H1 (cell line): ENCODE results near the gene TMEM63A. TPM values are rescaled to one million over a fixed set of nuclear protein-coding genes. Genes with fewer than 3 reads are reported as not detected.

Source experiments
- CTCF ChIA-PET: fragments of 300-600 bp; sonication (Branson Sonifier 250); formaldehyde crosslinking; loops from one replicate; lab custom pipeline; 2021; ENCODE audit not compliant: partially characterized antibody; lab: Charles Lee
- POLR2A ChIA-PET: fragments of 300-600 bp; sonication (Branson Sonifier 250); formaldehyde crosslinking; loops from one replicate; lab custom pipeline; 2021; ENCODE audit warnings: inconsistent platforms; ENCODE audit not compliant: partially characterized antibody; lab: Charles Lee
- DNase-seq, 2 experiments: peaks; one replicate each; pipeline versions ENCODE4 v3.0.0 to v3.0.0-alpha.2; 2010 to 2022; ENCODE audit warnings: low spot score in 2 of 2, low read depth in 1 of 2, mixed read lengths in 1 of 2
- FAIRE-seq: peaks from 2 replicates; lab custom pipeline; 2011; peaks lifted over from hg19 to GRCh38; lab: Jason Lieb, UNC
- H2AFZ ChIP-seq: 2 replicates; pipeline ENCODE4 v1.8.1; 2012; ENCODE audit warnings: low read length, inconsistent platforms
- H2AK5ac ChIP-seq: 2 replicates; pipeline ENCODE4 v1.6.1; 2013; ENCODE audit warnings: low read depth, low read length
- H2BK120ac ChIP-seq: replicated peaks from 2 replicates; pipeline ENCODE3; 2013; ENCODE audit warnings: low read depth, low read length, inconsistent platforms
- H2BK12ac ChIP-seq: 2 replicates; pipeline ENCODE4 v1.6.1; 2013; ENCODE audit warnings: low read depth, low read length
- H2BK15ac ChIP-seq: 2 replicates; pipeline ENCODE4 v1.6.1; 2013; ENCODE audit warnings: low read length
- H2BK20ac ChIP-seq: 2 replicates; pipeline ENCODE4 v1.6.1; 2013; ENCODE audit warnings: low read length
- H2BK5ac ChIP-seq: 2 replicates; pipeline ENCODE4 v1.6.1; 2013; ENCODE audit warnings: low read depth, low read length
- H3K14ac ChIP-seq: 2 replicates; pipeline ENCODE4 v1.6.1; 2013; ENCODE audit warnings: inconsistent platforms; ENCODE audit not compliant: insufficient read length
- H3K18ac ChIP-seq: 2 replicates; pipeline ENCODE4 v1.6.1; 2013; ENCODE audit warnings: low read length; ENCODE audit errors: extremely low read depth
- H3K23ac ChIP-seq: 2 replicates; pipeline ENCODE4 v1.6.1; 2013; ENCODE audit warnings: inconsistent platforms; ENCODE audit not compliant: insufficient read length
- H3K23me2 ChIP-seq: 2 replicates; pipeline ENCODE4 v1.6.1; 2013; ENCODE audit warnings: low read depth, low read length
- H3K27ac ChIP-seq: 2 replicates; pipeline ENCODE4 v1.6.1; 2011; ENCODE audit warnings: low read depth, low read length, inconsistent platforms
- H3K27me3 ChIP-seq, 4 experiments: replicated peaks in 1 of 4; 1 replicate in 1 of 4; 2 replicates in 3 of 4; pipeline versions ENCODE4 v1.6.1 to v1.8.1; 2011 to 2013; ENCODE audit warnings: low read length in 3 of 4, mild to moderate bottlenecking in 3 of 4, inconsistent platforms in 2 of 4, mixed read lengths in 2 of 4, moderate library complexity in 1 of 4; ENCODE audit not compliant: control insufficient read depth in 3 of 4, insufficient read depth in 3 of 4; ENCODE audit errors: extremely low read depth in 1 of 4
- H3K36me3 ChIP-seq, 4 experiments: 2 replicates each; pipeline versions ENCODE4 v1.6.1 to v1.8.1; 2011 to 2013; ENCODE audit warnings: mild to moderate bottlenecking in 4 of 4, low read length in 3 of 4, moderate library complexity in 2 of 4, control low read depth in 1 of 4, inconsistent platforms in 1 of 4; ENCODE audit not compliant: insufficient read depth in 4 of 4, control insufficient read depth in 2 of 4
- H3K4ac ChIP-seq: replicated peaks from 2 replicates; pipeline ENCODE3; 2013; ENCODE audit warnings: low read length, low read depth, mixed read lengths, inconsistent platforms; ENCODE audit not compliant: insufficient read length
- H3K4me1 ChIP-seq, 4 experiments: replicated peaks in 1 of 4; 1 replicate in 1 of 4; 2 replicates in 3 of 4; pipeline versions ENCODE4 v1.6.1 to v1.8.1; 2011 to 2013; ENCODE audit warnings: low read length in 3 of 4, inconsistent platforms in 2 of 4, mixed read lengths in 1 of 4; ENCODE audit not compliant: insufficient read depth in 4 of 4, control insufficient read depth in 3 of 4
- H3K4me2 ChIP-seq, 2 experiments: 2 replicates each; pipeline versions ENCODE4 v1.6.1 to v1.8.1; 2011 to 2013; ENCODE audit warnings: low read depth in 2 of 2, low read length in 2 of 2, control low read depth in 1 of 2, inconsistent platforms in 1 of 2, mild to moderate bottlenecking in 1 of 2; ENCODE audit not compliant: insufficient read depth in 1 of 2
- H3K4me3 ChIP-seq, 4 experiments: fragments of 200-600, 300-600 bp in 1 of 4; sonication (generic), shearing (Covaris generic), sonication (Bioruptor Twin) in 1 of 4; 2 replicates each; pipeline versions ENCODE4 v1.5.1 to v1.8.1; 2011 to 2016; ENCODE audit warnings: low read length in 4 of 4, low read depth in 3 of 4, control low read depth in 2 of 4, inconsistent platforms in 2 of 4, mild to moderate bottlenecking in 2 of 4, mixed read lengths in 1 of 4, moderate library complexity in 1 of 4; ENCODE audit not compliant: insufficient read depth in 2 of 4; ENCODE audit errors: extremely low read depth in 1 of 4
- H3K56ac ChIP-seq: replicated peaks from 2 replicates; pipeline ENCODE3; 2013; ENCODE audit warnings: low read depth, mild to moderate bottlenecking, mixed read lengths, low read length, inconsistent platforms; ENCODE audit not compliant: insufficient read length
- H3K79me1 ChIP-seq: 2 replicates; pipeline ENCODE4 v1.6.1; 2013; ENCODE audit warnings: low read depth, low read length, control low read depth
- H3K79me2 ChIP-seq, 2 experiments: 2 replicates each; pipeline versions ENCODE4 v1.6.1 to v1.8.1; 2012 to 2013; ENCODE audit warnings: low read length in 2 of 2, mild to moderate bottlenecking in 2 of 2, inconsistent platforms in 1 of 2; ENCODE audit not compliant: insufficient read depth in 2 of 2, control insufficient read depth in 1 of 2
- H3K9ac ChIP-seq, 4 experiments: replicated peaks in 1 of 4; 1 replicate in 1 of 4; 2 replicates in 3 of 4; pipeline versions ENCODE4 v1.6.1 to v1.8.1; 2011 to 2013; ENCODE audit warnings: low read depth in 3 of 4, low read length in 3 of 4, control low read depth in 2 of 4, mild to moderate bottlenecking in 2 of 4, moderate library complexity in 2 of 4, inconsistent platforms in 1 of 4; ENCODE audit errors: extremely low read depth in 1 of 4
- H3K9me3 ChIP-seq, 2 experiments: 2 replicates each; pipeline versions ENCODE4 v1.6.1 to v1.8.1; 2012 to 2013; ENCODE audit warnings: mild to moderate bottlenecking in 2 of 2, moderate library complexity in 2 of 2, control low read depth in 1 of 2, inconsistent platforms in 1 of 2, low read depth in 1 of 2, low read length in 1 of 2, mixed read lengths in 1 of 2; ENCODE audit not compliant: insufficient read depth in 2 of 2
- H4K20me1 ChIP-seq, 2 experiments: replicated peaks in 1 of 2; 2 replicates each; pipeline versions ENCODE3 to v1.8.1; 2011 to 2013; ENCODE audit warnings: inconsistent platforms in 2 of 2, low read length in 2 of 2, mild to moderate bottlenecking in 1 of 2; ENCODE audit not compliant: insufficient read depth in 2 of 2, control insufficient read depth in 1 of 2
- H4K5ac ChIP-seq: 2 replicates; pipeline ENCODE4 v1.6.1; 2013; ENCODE audit warnings: low read length, low read depth, mixed read lengths, inconsistent platforms; ENCODE audit not compliant: insufficient read length
- H4K8ac ChIP-seq: 2 replicates; pipeline ENCODE4 v1.8.0; 2013; ENCODE audit warnings: mild to moderate bottlenecking, moderate library complexity, low read length, inconsistent platforms; ENCODE audit not compliant: insufficient read depth; ENCODE audit errors: extremely low read depth
- H4K91ac ChIP-seq: replicated peaks from 2 replicates; pipeline ENCODE3; 2013; ENCODE audit warnings: low read length, mixed read lengths, inconsistent platforms; ENCODE audit not compliant: insufficient read length
- BRCA1 ChIP-seq: IDR thresholded peaks from 2 replicates; pipeline ENCODE4 v1.6.1; 2012; ENCODE audit warnings: low read depth, low read length, improper control_type of control experiment
- CBX5 ChIP-seq: fragments of 300-800, 300-1000 bp; sonication (generic); IDR thresholded peaks from 2 replicates; pipeline ENCODE4 v1.7.1; 2016; ENCODE audit warnings: antibody characterized with exemption, low read length, low read depth
- CEBPB ChIP-seq: IDR thresholded peaks from 2 replicates; pipeline ENCODE4 v1.6.1; 2012; ENCODE audit warnings: low read depth, low read length
- CHD2 ChIP-seq: IDR thresholded peaks from 2 replicates; pipeline ENCODE4 v1.6.1; 2012; ENCODE audit warnings: low read length, improper control_type of control experiment
- CREB1 ChIP-seq: IDR thresholded peaks from 2 replicates; pipeline ENCODE4 v1.6.1; 2012; ENCODE audit warnings: inconsistent platforms
- CTBP2 ChIP-seq: IDR thresholded peaks from 2 replicates; pipeline ENCODE4 v1.7.0; 2011; ENCODE audit warnings: borderline replicate concordance, mild to moderate bottlenecking, moderate library complexity, mixed read lengths, low read length; ENCODE audit not compliant: insufficient read depth, insufficient read length
- GTF2F1 ChIP-seq: IDR thresholded peaks from 2 replicates; pipeline ENCODE4 v1.6.1; 2012; ENCODE audit warnings: low read depth, low read length, improper control_type of control experiment, borderline replicate concordance
- KDM5A ChIP-seq: fragments of 200-600 bp; IDR thresholded peaks from 2 replicates; pipeline ENCODE4 v1.7.1; 2012; ENCODE audit warnings: mild to moderate bottlenecking, low read length, inconsistent platforms, mixed read lengths
- POLR2A ChIP-seq, 2 experiments: IDR thresholded peaks; 1 replicate in 1 of 2; 2 replicates in 1 of 2; pipeline ENCODE4 v1.6.1; 2011; ENCODE audit warnings: low read depth in 2 of 2, low read length in 2 of 2, mild to moderate bottlenecking in 2 of 2; ENCODE audit errors: control extremely low read depth in 1 of 2
- SIRT6 ChIP-seq: IDR thresholded peaks from one replicate; pipeline ENCODE4 v1.7.1; 2012; ENCODE audit warnings: low read length, inconsistent platforms
- SUZ12 ChIP-seq: fragments of 200-600 bp; sonication (generic); IDR thresholded peaks from 2 replicates; pipeline ENCODE4 v1.6.1; 2012; ENCODE audit warnings: mild to moderate bottlenecking, inconsistent platforms, low read length, moderate library complexity, mixed read lengths
- TAF1 ChIP-seq: IDR thresholded peaks from 2 replicates; pipeline ENCODE4 v1.6.1; 2011; ENCODE audit warnings: mild to moderate bottlenecking, low read depth, low read length
- WGBS, 2 experiments: shearing (Covaris generic) in 1 of 2; methylation state at CpG; one replicate each; pipeline versions ENCODE4 v1.1.6 to v1.1.7; 2013 to 2015; ENCODE audit warnings: low lambda C conversion rate in 2 of 2, mixed read lengths in 2 of 2, inconsistent platforms in 1 of 2, low coverage in 1 of 2, missing lambda C conversion rate in 1 of 2; ENCODE audit not compliant: insufficient replicate concordance in 2 of 2, insufficient coverage in 1 of 2, insufficient read length in 1 of 2; ENCODE audit errors: extremely low coverage in 1 of 2, missing lambda C conversion rate in 1 of 2; 5-methylcytosine and 5-hydroxymethylcytosine counted together
- polyA plus RNA-seq, 7 experiments: library from polyadenylated mRNA; depleted of rRNA in 3 of 7; stranded (reverse) in 5 of 7; unstranded in 2 of 7; fragments of >200 nt in 5 of 7; fragments of 200-250 nt in 2 of 7; gene quantifications; 1 replicate in 5 of 7; 2 replicates in 1 of 7; 4 replicates in 1 of 7; pipeline versions ENCODE4 v1.2.1 to v1.2.3, GENCODE V29; 2011 to 2013; ENCODE audit warnings: missing spikeins in 2 of 7, mixed read lengths in 2 of 7
- total RNA-seq: library from RNA; stranded (reverse); fragmentation: NEBNext Ultra II Directional; extraction: Animal tissue kit (Norgen Biotek cat#: 25700); gene quantifications from 2 replicates; pipeline ENCODE4 v1.2.1, GENCODE V29; 2021
- TF ChIP-seq, protein P1 (sequence below), 3 experiments: IDR thresholded peaks; 1 replicate in 2 of 3; 2 replicates in 1 of 3; pipeline versions ENCODE4 v1.5.1 to v1.6.1; 2011; ENCODE audit warnings: low read length in 3 of 3, mild to moderate bottlenecking in 3 of 3, inconsistent platforms in 2 of 3, low read depth in 1 of 3, moderate library complexity in 1 of 3; ENCODE audit not compliant: insufficient read depth in 1 of 3; ENCODE audit errors: control extremely low read depth in 1 of 3

The TMEM63A gene
- total and polyA plus RNA-seq, 2 of the 8 experiments (the other 6 are each of a cell fraction or from before 2014, with no cell fraction given): 26.1 to 55.4 TPM

GRCh38 chr1:225806249-225806648 lies 75.9 kb downstream of the TMEM63A start:
- Histone ChIP-seq H3K18ac (no peak overlapping the region), H2BK20ac (no peak overlapping the region), H3K36me3 (no peaks in the 10 kb centered on the region), H2BK120ac (no peak overlapping the region), H3K9me3 (no peaks in the 10 kb centered on the region), H3K4me1 (peaks cover 1 to 6% (median 1%) of the 10 kb centered on the region in 4 experiments; a peak in 4 of 7 replicates), H3K56ac (no peak overlapping the region), H3K27ac (no peak overlapping the region), H3K4ac (no peak overlapping the region), H4K91ac (no peak overlapping the region), H4K5ac (no peak overlapping the region), H3K79me1 (no peaks in the 10 kb centered on the region), H3K4me2 (no peak overlapping the region), H4K20me1 (no peaks in the 10 kb centered on the region), H2BK15ac (no peak overlapping the region), H2AK5ac (no peak overlapping the region), H3K9ac (no peak overlapping the region), H4K8ac (no peak overlapping the region), H3K23ac (no peak overlapping the region), H2AFZ (no peak overlapping the region), H3K27me3 (peaks cover 0 to under 1% (median 0%) of the 10 kb centered on the region in 4 experiments; a peak in 1 of 7 replicates), H3K23me2 (peaks cover 4% of the 10 kb centered on the region; the same call in 1 of the 2 replicates), H2BK5ac (no peak overlapping the region), H2BK12ac (no peak overlapping the region), H3K79me2 (no peaks in the 10 kb centered on the region), H3K4me3 (no peak overlapping the region), H3K14ac (no peak overlapping the region)
- DNase-seq (no peak), FAIRE-seq (no peak)
- TF ChIP-seq CBX5: no peak
- no peak for TF ChIP-seq TAF1
- TF ChIP-seq CREB1: no peak
- no peak for TF ChIP-seq CEBPB
- no peak for TF ChIP-seq SIRT6
- TF ChIP-seq CHD2: no peak
- TF ChIP-seq, protein P1, sequence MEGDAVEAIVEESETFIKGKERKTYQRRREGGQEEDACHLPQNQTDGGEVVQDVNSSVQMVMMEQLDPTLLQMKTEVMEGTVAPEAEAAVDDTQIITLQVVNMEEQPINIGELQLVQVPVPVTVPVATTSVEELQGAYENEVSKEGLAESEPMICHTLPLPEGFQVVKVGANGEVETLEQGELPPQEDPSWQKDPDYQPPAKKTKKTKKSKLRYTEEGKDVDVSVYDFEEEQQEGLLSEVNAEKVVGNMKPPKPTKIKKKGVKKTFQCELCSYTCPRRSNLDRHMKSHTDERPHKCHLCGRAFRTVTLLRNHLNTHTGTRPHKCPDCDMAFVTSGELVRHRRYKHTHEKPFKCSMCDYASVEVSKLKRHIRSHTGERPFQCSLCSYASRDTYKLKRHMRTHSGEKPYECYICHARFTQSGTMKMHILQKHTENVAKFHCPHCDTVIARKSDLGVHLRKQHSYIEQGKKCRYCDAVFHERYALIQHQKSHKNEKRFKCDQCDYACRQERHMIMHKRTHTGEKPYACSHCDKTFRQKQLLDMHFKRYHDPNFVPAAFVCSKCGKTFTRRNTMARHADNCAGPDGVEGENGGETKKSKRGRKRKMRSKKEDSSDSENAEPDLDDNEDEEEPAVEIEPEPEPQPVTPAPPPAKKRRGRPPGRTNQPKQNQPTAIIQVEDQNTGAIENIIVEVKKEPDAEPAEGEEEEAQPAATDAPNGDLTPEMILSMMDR (IDR thresholded peaks at IDR 0.05; ENCODE audit: control extremely low read depth in 1 of 3, insufficient read depth in 1 of 3, low read depth in 1 of 3, low read length in 3 of 3): no peak
- no peak for TF ChIP-seq GTF2F1
- TF ChIP-seq POLR2A (IDR thresholded peaks at IDR 0.05; ENCODE audit: control extremely low read depth in 1 of 2, low read depth in 2 of 2, low read length in 2 of 2): no peak
- no peak for TF ChIP-seq SUZ12
- TF ChIP-seq BRCA1: no peak
- no peak for TF ChIP-seq CTBP2
- TF ChIP-seq KDM5A: no peak
- ChIA-PET CTCF (interaction anchor here (0.7 to 1.4 kb wide), 3 partner anchors 29 to 335 kb away, joined by 3 read pairs; partner anchors contain the start of gene SRP9), POLR2A (interaction anchor here (0.6 to 1.2 kb wide), 3 partner anchors 25 to 1342 kb away, joined by 3 to 4 read pairs (median 3); partner anchors contain the start of gene SRP9)
- 89% methylated on average over 1 of the region's 1 CpG; no CpG with 5 or more reads in 1 of the 2 experiments for WGBS, 2 experiments
